ENCODE results near the gene LRRTM3.

The LRRTM3 gene

DNA sequence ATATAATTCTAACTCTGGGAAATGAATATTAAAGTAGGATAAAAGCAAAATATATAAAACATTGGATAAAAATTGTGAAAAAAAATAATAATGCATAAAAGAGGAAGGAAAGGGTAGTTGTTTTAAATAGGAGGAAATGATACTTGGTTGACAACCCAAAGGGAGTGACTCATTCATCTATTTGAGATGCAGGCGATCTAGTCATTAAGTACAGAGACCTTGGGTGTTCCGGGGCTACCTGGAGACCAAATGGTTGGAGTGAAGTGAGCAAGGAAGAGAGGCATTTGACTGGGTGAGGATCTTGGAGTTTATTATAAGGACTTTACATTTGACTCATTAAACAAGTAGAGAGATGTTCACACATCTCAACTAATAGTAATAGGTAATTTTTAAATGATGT lies 111.0 kb downstream of the LRRTM3 start:
- DNase-seq = no peak

GRCh38 chr10:67043041-67043440 lies 117.2 kb downstream of the LRRTM3 start:
- no peak for DNase-seq

- no peak for DNase-seq
Measured at GRCh38 chr10:67045404-67045803, 119.6 kb downstream of the LRRTM3 start.

DNA sequence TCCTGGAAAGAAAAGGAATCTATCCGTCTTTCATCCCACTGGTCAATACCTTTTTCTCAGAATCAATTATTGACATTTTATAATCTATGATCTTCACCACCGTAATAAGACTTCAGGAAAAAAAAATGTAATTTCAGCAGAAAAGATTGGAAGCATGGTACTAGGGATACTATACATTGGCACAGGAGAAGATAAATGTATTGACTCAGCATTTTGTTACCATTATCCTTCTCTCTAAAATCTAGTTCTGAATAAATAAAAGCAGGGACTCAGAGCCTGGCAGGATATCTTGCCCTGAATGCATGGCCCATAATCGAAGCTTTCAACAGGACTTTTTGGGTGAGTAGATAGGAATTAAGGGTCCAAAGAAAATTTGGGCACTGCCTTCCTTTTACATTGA lies 120.7 kb downstream of the LRRTM3 start:
- no peak for DNase-seq

DNA sequence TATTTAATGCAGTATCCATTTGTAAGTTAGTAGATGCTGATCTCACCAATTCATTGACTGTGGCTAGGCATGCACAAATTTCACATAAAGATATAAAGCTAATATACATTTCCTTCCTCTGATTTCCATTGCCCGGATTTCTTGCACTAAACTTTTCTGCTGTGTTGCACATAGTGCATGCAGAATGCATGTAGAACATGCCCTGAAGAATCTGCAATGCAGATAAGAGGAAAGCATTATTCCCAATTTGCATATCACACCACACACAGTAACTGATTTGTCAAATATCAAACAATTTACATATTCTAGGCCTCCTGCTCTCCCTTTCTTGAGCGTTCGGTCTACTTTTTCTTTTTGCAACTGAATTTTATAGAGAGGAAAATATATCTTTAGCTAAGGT lies 124.2 kb downstream of the LRRTM3 start:
- no peak for DNase-seq

DNA sequence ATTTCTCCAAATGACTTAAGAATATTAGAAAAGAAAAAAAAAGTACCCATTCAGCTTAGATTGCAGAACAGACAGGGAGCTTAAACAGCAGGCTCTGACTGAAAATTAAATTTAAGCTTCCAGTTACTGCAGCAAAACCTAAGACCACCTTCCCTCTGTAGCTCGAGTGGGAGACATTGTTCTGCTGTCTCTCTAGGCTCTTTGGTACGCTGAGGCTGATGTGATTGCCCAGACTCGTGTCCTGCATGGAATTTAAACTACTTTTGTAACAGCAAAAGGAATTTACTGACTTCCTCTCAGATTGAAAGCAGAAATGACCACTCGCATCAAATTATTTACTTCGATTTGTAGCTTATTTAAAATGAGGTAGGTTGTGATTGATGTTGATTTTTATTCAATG lies 124.6 kb downstream of the LRRTM3 start:
- DNase-seq = no peak

DNA sequence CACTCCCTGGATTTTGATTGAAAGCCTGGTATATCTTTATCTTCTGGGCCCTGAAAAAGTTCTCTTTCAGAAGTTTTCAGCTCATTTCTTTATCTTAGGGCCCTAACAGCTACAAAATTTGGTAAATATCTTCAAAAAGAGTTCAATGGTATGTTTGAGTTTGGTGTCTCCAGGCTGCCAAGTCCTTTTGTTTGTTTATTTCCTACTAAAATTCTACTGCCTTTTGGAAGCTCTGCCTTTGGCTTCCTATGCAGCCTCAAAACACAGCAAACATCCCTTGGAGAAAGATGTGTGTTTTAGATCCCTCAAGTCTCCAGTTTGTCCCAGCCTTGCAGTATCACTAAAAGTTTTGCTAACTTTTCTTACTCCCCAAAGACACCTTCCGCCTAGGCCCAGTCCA lies 146.8 kb downstream of the LRRTM3 start:
- DNase-seq = no peak

GRCh38 chr10:67075491-67075971 lies 149.7 kb downstream of the LRRTM3 start:
- DNase-seq = no peak

GRCh38 chr10:67076144-67076543 lies 150.3 kb downstream of the LRRTM3 start:
- no peak for DNase-seq

GRCh38 chr10:67077376-67077775 lies 151.5 kb downstream of the LRRTM3 start:
- no peak for DNase-seq

- no peak for DNase-seq
Measured at GRCh38 chr10:67079126-67079525, 153.3 kb downstream of the LRRTM3 start.

GRCh38 chr10:67086327-67087134 lies 160.7 kb downstream of the LRRTM3 start:
- no peak for DNase-seq

GRCh38 chr10:67087135-67087425 lies 161.2 kb downstream of the LRRTM3 start:
- DNase-seq = no peak

DNA sequence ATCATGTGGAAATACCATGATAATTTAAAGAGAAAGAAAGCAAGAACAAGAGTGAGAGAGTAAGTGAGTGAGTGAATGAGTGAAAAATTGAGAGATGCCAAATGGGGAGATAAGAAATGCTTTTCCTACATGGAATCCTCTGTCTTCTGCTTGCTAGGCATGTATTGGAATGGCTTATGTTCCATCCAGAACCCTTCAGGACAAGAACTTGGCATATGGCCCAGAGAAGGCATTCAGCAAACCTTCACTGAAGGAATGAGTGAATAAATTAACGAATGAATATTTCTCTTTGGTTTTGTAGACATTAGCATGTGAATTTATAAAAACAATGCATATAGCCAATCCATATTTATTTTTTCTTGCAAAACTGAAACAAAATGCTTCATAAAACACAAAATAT lies 162.2 kb downstream of the LRRTM3 start:
- DNase-seq = no peak

- DNase-seq = no peak
Measured at GRCh38 chr10:67095531-67095930, 169.7 kb downstream of the LRRTM3 start.

DNA sequence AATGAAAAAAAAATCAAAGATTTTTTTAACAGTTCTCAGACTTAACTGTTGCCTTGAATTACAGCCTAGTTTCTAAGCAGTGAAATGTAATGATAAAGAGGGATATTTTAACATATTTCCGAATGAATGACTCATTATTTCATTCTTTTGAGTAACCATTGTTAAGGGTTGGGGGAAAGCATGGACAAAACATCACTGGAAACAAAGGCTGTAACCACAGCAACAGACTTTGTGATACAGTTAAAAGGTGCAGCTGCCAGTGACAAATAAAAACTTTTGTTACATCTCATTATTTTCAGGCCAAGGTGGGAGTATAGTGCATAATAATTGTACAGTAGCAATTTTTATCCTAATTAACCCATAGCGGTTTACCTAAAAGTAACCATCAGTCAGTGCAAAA lies 172.6 kb downstream of the LRRTM3 start:
- no peak for DNase-seq

DNA sequence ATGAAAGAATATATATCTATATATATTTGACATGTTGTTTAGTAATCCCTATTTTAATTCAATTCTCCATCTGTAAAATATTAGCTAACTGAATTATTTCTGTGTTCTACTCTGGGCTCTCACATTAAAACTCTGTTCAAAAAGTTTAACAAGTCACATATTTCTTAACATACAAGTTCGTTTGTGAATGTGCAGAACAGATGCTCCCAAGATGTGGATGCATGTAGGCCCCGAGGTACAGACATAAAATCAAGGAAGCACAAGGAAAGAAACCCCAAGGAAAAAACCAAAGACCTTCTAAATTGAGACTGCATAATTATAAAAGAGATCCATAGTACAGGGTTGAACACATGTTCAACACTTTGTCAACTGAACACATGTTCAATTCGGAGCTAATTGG lies 175.1 kb downstream of the LRRTM3 start:
- no peak for DNase-seq

DNA sequence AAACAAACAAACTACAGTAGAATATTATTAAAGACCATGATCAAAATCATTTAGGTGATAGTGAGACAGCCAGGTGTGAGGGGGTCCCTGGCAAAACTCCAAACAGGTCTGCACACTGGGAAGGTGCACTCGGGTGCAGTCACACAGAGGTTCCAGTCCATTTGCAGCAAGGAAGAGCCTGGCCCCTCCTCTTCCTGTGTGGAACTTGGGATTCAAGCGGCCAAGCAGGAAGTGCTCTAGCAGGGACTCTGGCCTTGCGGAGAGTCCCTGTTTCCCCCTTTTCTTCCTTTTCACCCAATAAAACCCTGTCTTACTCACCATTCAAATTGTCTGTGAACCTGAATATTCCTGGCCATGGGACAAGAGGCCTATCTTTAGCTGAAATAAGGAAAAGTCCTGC lies 181.8 kb downstream of the LRRTM3 start:
- no peak for DNase-seq

GRCh38 chr10:67110286-67110685 lies 184.4 kb downstream of the LRRTM3 start:
- DNase-seq = no peak

DNA sequence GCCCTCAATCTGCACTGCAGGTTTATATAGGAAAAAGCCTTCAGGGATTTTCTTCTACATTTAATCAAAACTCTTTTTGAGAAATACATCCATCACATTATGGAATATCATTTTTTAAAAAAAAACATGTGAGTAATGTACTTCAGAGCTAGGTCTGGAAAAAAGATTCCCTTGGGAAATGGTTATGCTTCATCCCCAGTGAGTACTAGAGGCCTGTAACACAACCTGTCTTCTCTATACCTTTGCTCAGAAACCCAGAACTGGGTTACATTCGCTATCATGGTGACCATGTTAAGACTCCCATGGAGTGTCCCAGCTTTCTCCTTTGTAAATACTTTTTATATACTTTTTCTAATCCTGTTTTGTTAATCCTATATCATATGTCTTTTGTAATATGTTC lies 186.9 kb downstream of the LRRTM3 start:
- no peak for DNase-seq

- no peak for DNase-seq
Measured at GRCh38 chr10:67114945-67115344, 189.1 kb downstream of the LRRTM3 start.

DNA sequence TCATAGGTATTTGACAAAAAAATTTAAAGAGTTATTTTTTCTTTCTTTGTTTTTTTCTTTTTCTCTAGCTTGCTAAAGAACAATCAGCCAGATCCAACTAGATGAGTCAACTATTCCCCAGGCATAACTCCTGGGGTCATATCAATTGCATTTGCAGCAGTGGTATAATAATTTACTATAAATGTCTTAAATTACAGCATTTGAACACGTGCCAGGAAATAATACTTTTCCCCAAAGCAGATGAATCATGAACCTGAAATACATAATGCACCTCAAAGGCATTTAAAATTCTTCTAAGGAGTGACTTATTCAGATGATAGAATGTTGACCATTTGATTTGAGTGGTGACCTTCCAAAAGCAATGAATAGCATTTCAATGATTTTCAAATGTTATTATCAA lies 190.1 kb downstream of the LRRTM3 start:
- DNase-seq = no peak

DNA sequence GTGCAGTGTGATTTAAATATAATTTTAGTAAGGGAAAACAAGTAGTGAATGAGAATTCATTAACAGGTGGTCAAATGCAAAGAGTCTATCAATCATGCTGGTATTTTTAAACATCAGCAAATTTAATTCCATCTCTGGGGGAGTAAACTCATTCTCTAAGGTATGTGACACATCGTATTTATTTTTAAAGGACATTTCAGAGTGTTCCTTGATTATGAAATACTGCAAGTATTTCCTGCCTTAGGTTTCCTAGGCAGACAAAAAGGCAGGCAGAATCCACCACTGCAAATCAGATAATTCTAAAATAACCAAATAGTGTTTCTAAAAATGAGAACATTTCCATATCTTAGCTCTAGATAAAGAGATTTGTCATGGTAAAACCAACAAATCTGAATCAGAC lies 193.8 kb downstream of the LRRTM3 start:
- DNase-seq = no peak

GRCh38 chr10:67127441-67127840 lies 201.6 kb downstream of the LRRTM3 start:
- DNase-seq = no peak

DNA sequence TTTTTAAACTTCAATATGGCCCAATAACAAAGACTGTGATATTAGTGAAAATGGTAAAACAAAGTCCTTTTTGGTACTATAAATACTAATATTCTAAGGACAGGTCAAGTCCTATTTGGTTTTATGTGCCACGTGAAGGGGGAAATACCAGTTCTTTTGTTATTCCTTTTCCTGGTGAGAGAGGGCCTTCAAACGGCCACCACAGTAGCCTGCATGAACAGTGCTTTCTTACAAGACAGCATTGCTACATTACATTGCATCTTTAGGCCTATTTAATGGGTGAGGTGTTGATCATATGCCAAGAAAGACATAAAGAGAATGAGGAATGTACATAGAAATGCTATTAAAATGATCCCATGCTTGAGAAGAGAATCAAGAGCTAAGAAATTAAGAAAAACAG lies 214.8 kb downstream of the LRRTM3 start:
- no peak for DNase-seq

All from stimulated activated CD4-positive, alpha-beta T cell treated with anti-CD3 and anti-CD28 coated beads, Interleukin-4, amount 100 ng/mL, for 1 hour (primary cell).